Stimulated activated CD8-positive, alpha-beta memory T cell treated with anti-CD3 and anti-CD28 coated beads, Interleukin-4, amount 100 ng/mL, for 48 hours (primary cell): ENCODE measurements around the gene MDGA2.

Experiments
- DNase-seq: peaks from one replicate; pipeline ENCODE4 v3.0.0-alpha.2; 2020

The MDGA2 gene

DNA sequence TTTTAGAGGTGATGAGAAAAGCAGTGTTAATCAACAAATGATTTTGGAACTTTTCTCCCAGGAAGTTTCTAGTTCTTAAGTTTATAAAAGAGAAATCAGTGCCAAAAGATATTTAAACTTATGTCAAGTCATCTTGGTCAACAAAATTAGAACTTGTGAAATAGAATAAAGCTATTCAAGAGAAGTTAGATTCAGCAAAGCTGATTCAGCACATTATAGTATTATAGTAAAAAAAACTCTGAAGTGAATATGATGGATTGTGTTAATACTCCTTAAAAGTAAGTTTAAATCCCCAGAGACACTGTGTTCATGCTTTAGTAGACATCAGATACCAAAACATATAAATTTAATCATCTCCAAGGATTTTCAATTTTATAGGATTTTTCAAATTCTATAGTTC, 813.7 kb downstream of the MDGA2 start:
- DNase-seq, result no peak

DNA sequence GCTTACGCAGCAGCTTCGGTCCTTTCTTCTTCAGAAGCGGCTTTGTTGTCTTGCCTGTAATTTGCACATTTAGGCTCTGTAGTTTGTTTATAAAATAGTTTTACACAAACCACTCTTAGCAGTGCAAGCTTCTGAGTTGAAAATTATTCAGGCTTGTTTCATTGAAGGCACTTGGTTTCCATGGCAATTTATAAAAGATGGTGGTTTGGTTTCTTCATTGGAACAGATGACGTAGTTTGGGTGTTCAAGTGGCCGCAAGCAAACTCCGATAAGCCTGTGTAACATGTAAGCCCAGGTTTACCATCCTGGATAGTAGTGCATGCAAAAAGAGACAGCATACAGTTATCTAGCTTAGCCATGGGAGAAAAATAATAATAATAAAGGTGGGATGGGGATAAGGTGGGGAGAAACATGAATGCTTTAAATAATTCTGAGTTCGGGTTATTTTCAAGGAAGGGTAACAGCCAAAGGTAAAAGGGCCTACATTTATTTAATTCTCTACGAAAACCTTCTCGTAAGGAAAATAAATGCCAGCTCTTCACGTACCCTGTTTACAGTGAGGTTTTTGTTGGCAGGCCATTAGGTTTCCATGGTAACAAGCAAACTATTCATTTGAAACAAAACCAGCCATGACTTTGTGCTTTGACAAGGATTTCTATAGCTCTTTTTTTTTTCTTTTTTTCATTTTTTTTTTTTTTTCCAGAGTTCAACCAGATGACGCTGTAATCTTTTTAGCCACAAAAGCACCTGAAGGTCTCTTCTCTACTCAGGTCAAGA, 834.3 kb downstream of the MDGA2 start:
- DNase-seq, result no peak

GRCh38 chr14:46820291-46820690, 855.1 kb downstream of the MDGA2 start:
- no peak for DNase-seq

DNA sequence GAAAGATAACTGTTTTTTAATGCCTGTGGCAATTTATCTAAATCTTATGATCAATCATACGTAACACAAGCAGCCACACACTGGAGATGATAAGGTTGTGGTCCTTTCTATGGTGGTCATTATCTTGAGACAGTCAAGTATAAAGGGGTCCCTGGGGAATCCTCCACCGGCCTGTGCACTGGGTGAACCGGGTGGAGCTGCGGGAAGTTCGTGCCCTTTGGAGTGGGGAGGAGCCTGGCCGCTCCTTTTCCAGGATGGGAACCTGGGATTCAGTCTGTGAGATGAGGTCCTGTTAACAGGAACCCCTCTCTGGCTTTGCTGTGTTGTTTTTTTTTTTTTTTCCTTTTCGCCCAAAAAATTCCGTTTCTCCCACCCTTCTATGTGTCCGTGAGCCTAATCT, 856.3 kb downstream of the MDGA2 start:
- DNase-seq, result no peak

DNA sequence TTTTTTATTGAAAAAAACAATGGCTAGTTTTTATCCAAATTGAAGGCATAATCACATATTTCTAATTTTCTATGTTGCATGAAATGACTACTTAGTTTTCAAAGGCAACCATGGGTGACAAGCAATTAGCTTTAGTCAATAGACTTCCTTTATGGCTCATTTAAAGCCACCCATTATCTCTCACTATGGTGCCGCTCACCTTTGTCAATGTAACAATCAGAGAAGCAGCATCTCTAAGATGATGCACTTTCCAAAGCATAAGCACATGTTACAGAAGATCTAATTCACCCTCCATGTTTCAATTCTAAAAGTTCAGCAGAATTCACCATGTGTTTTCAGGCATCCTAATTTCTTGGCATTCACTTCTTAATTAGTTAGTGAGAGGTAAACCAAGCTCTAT, 857.3 kb downstream of the MDGA2 start:
- DNase-seq, result no peak

- no peak for DNase-seq
These were observed 882.3 kb downstream of the MDGA2 start for GRCh38 chr14:46793144-46793543.
